Right lobe of liver (tissue), 6 donors: ENCODE data around the gene E2F1. TPM values are rescaled to one million over a fixed set of nuclear protein-coding genes. Genes with fewer than 3 reads are reported as not detected.
"Not testable (repeated sequence)": the region's sequence is repeated elsewhere in the genome, so short reads cannot be mapped to it uniquely, and the experiment has no call there.

ENCODE experiments used
- ATAC-seq, 4 donors: fragments of 200-7000 bp; cut with Tn5 transposase; one replicate each; pipeline ENCODE4 v1.9.1; 2020; ENCODE audit warnings: mild to moderate bottlenecking in 4 of 4, moderate library complexity in 4 of 4
- DNase-seq, 3 donors: peaks; one replicate each; pipeline ENCODE4 v3.0.0-alpha.2; 2020
- H3K27ac ChIP-seq, 3 donors: fragments of 200-600 bp; one replicate each; pipeline ENCODE4 v1.8.0; 2022
- H3K27me3 ChIP-seq, 2 donors: fragments of 200-600 bp; one replicate each; pipeline ENCODE4 v1.8.0; 2022
- H3K36me3 ChIP-seq, 4 donors: fragments of 200-600 bp; sonication (generic) in 1 of 4; one replicate each; pipeline versions ENCODE4 v1.5.1 to v1.8.0; 2017 to 2022; ENCODE audit warnings: control low read depth in 1 of 4
- H3K4me1 ChIP-seq, 4 donors: fragments of 200-600 bp; sonication (generic) in 1 of 4; one replicate each; pipeline versions ENCODE4 v1.5.1 to v1.8.0; 2017 to 2022; ENCODE audit warnings: control low read depth in 1 of 4
- H3K4me3 ChIP-seq, 3 donors: fragments of 200-600 bp; one replicate each; pipeline ENCODE4 v1.8.0; 2022
- H3K9me3 ChIP-seq, 4 donors: fragments of 200-600 bp; sonication (generic) in 1 of 4; one replicate each; pipeline versions ENCODE4 v1.5.1 to v1.8.0; 2017 to 2022; ENCODE audit warnings: control low read depth in 1 of 4
- POLR2A ChIP-seq: fragments of 450-650 bp; IDR thresholded peaks from one replicate; pipeline ENCODE4 v1.6.1; 2017; ENCODE audit warnings: antibody characterized with exemption, mild to moderate bottlenecking
- WGBS: methylation state at CpG from one replicate; pipeline ENCODE4 v1.1.6; 2018; ENCODE audit warnings: low coverage, low lambda C conversion rate; ENCODE audit not compliant: insufficient coverage; ENCODE audit errors: missing lambda C conversion rate; 5-methylcytosine and 5-hydroxymethylcytosine counted together
- intact Hi-C, 2 donors: fragments of 100-400 bp; cut with DNase I; formaldehyde crosslinking; loops; one replicate each; pipeline versions ENCODE4 v1.11.2 to v1.14.1; 2022
- total RNA-seq, 6 experiments: library from RNA; depleted of rRNA in 2 of 6; stranded (reverse); fragments of >200 nt in 2 of 6; fragmentation: NEBNext Ultra II Directional in 3 of 6; extraction: Animal tissue kit (Norgen Biotek cat#: 25700) in 3 of 6; gene quantifications; one replicate each; pipeline versions ENCODE4 v1.1.0 to v1.2.4, GENCODE V29; 2016 to 2023
- TF ChIP-seq, protein P1 (sequence below), 4 donors: fragments of 200-600 bp in 3 of 4; fragments of 450-650 bp in 1 of 4; IDR thresholded peaks; one replicate each; pipeline versions ENCODE4 v1.5.1 to v1.8.0; 2016 to 2022; ENCODE audit warnings: antibody characterized with exemption in 4 of 4, mild to moderate bottlenecking in 2 of 4
- donor health status: DM: no; HTN: yes; CAD: no.
- donor health status: DM: no; HTN: no; CAD: no.
- donor health status: DM: no; HTN: no; CAD: no.
- donor health status: DM: no; HTN: yes; CAD: no.
- donor health status: DM: no; HTN: yes; CAD: no.

E2F1 gene
- total RNA-seq, 6 experiments from 2014 or later, result 0.24 to 8.8 (median 0.77) TPM

GRCh38 chr20:33702861-33703260, 16.7 kb upstream of the E2F1 start:
- H3K4me3 ChIP-seq, result no peak overlapping the region
- DNase-seq (peak; percentile 63 to 81 (median 76)), ATAC-seq (peak; percentile 86 to 95 (median 90))
- intact Hi-C loops, result no loop called here
- TF ChIP-seq, protein P1, sequence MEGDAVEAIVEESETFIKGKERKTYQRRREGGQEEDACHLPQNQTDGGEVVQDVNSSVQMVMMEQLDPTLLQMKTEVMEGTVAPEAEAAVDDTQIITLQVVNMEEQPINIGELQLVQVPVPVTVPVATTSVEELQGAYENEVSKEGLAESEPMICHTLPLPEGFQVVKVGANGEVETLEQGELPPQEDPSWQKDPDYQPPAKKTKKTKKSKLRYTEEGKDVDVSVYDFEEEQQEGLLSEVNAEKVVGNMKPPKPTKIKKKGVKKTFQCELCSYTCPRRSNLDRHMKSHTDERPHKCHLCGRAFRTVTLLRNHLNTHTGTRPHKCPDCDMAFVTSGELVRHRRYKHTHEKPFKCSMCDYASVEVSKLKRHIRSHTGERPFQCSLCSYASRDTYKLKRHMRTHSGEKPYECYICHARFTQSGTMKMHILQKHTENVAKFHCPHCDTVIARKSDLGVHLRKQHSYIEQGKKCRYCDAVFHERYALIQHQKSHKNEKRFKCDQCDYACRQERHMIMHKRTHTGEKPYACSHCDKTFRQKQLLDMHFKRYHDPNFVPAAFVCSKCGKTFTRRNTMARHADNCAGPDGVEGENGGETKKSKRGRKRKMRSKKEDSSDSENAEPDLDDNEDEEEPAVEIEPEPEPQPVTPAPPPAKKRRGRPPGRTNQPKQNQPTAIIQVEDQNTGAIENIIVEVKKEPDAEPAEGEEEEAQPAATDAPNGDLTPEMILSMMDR (IDR thresholded peaks at IDR 0.05), result no peak
- no peak for TF ChIP-seq POLR2A
- no peaks in the 10 kb centered on the region for H3K9me3 ChIP-seq
- H3K36me3 ChIP-seq, result peaks cover 0 to 12% (median 5%) of the 10 kb centered on the region in 4 donors
- peaks cover 0 to 14% (median 3%) of the 10 kb centered on the region in 4 donors for H3K4me1 ChIP-seq
- 39% methylated on average over 3 of the region's 5 CpGs for WGBS
- no peak overlapping the region for H3K27ac ChIP-seq
- H3K27me3 ChIP-seq, result no peaks in the 10 kb centered on the region

GRCh38 chr20:33701629-33702450, 15.7 kb upstream of the E2F1 start:
- Histone ChIP-seq H3K9me3 (no peaks in the 10 kb centered on the region), H3K36me3 (peaks cover 0 to 2% (median under 1%) of the 10 kb centered on the region in 4 donors), H3K4me1 (peaks cover 0 to 14% (median 3%) of the 10 kb centered on the region in 4 donors), H3K4me3 (no peak overlapping the region), H3K27me3 (no peaks in the 10 kb centered on the region), H3K27ac (no peak overlapping the region)
- DNase-seq (no peak), ATAC-seq (peak in 3 of 4 donors; percentile 32 to 59 (median 42))
- intact Hi-C loops, result no loop called here
- no peak for TF ChIP-seq POLR2A
- TF ChIP-seq, protein P1 (IDR thresholded peaks at IDR 0.05), result no peak
- WGBS, result 61% methylated on average over 9 of the region's 27 CpGs

DNA sequence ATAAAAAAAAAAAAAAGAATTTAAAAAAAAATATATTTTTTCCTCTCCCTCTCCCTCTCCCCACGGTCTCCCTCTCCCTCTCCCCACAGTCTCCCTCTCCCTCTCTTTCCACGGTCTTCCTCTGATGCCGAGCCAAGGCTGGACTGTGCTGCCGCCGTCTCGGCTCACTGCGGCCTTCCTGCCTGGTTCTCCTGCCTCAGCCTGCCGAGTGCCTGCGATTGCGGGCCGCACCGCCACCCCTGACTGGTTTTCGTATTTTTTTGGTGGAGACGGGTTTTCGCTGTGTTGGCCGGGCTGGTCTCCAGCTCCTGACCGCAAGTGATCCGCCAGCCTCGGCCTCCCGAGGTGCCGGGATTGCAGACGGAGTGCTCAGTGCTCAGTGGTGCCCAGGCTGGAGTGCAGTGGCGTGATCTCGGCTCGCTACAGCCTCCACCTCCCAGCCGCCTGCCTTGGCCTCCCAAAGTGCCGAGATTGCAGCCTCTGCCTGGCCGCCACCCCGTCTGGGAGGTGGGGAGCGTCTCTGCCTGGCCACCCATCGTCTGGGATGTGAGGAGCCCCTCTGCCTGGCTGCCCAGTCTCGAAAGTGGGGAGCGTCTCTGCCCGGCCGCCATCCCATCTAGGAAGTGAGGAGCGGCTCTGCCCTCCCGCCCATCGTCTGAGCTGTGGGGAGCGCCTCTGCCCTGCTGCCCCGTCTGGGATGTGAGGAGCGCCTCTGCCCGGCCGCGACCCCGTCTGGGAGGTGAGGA, 14.7 kb upstream of the E2F1 start:
- DNase-seq, H3K27ac ChIP-seq, intact Hi-C loops, H3K4me3 ChIP-seq, H3K9me3 ChIP-seq, H3K36me3 ChIP-seq, ATAC-seq, H3K27me3 ChIP-seq: not testable (repeated sequence)
- H3K4me1 ChIP-seq, result peaks cover 0 to 14% (median 3%) of the 10 kb centered on the region in 4 donors
- 92% methylated on average over 17 of the region's 45 CpGs for WGBS

- H3K9me3 ChIP-seq, H3K27me3 ChIP-seq, DNase-seq, H3K36me3 ChIP-seq, intact Hi-C loops, H3K27ac ChIP-seq, ATAC-seq, H3K4me3 ChIP-seq: not testable (repeated sequence)
- peaks cover 0 to 14% (median 3%) of the 10 kb centered on the region in 4 donors for H3K4me1 ChIP-seq
- no CpG with 5 or more reads among the region's 27 CpGs for WGBS
Measured at GRCh38 chr20:33698966-33699365, 12.8 kb upstream of the E2F1 start.

DNA sequence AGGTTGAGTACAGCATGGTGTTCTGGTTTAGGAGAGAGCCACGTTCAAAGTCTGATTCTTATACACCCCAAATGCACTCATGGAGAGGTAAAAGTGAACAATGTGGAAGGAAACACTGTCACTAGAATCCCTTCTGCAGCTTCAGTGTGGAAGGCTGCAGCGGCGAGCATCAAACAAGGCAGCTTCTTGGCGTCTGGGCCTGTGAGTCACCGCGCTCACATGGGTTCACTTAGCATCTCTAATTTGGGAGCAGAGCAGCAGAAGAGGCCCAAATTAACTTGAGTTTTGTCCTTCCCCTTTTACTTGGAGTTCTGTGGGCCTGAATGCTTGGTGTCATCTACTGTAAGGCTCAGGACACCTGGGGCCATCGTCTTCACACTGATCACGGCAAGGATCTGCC, 10.9 kb upstream of the E2F1 start:
- WGBS, result 72% methylated on average over 2 of the region's 8 CpGs
- H3K27ac ChIP-seq, result no peak overlapping the region
- no peaks in the 10 kb centered on the region for H3K36me3 ChIP-seq
- no peak overlapping the region for H3K4me3 ChIP-seq
- no peak for DNase-seq
- no peak for TF ChIP-seq POLR2A
- TF ChIP-seq, protein P1 (IDR thresholded peaks at IDR 0.05), result no peak
- intact Hi-C loops, result no loop called here
- ATAC-seq, result no peak
- H3K27me3 ChIP-seq, result no peaks in the 10 kb centered on the region
- peaks cover 0 to 4% (median 0%) of the 10 kb centered on the region in 4 donors for H3K4me1 ChIP-seq
- no peaks in the 10 kb centered on the region for H3K9me3 ChIP-seq
